H1 (cell line): ENCODE measurements around the gene CAPN7. TPM values are rescaled to one million over a fixed set of nuclear protein-coding genes. Genes with fewer than 3 reads are reported as not detected.

ENCODE experiments used
- KDM4A ChIP-seq: IDR thresholded peaks from one replicate; pipeline ENCODE4 v1.7.1; 2012; ENCODE audit warnings: low read depth, mild to moderate bottlenecking, moderate library complexity, low read length, inconsistent platforms; ENCODE audit not compliant: severe bottlenecking
- SRF ChIP-seq: IDR thresholded peaks from 2 replicates; pipeline ENCODE4 v1.6.1; 2011; ENCODE audit warnings: mild to moderate bottlenecking, low read depth, low read length, moderate library complexity
- polyA plus RNA-seq, 7 experiments: library from polyadenylated mRNA; depleted of rRNA in 3 of 7; stranded (reverse) in 5 of 7; unstranded in 2 of 7; fragments of >200 nt in 5 of 7; fragments of 200-250 nt in 2 of 7; gene quantifications; 1 replicate in 5 of 7; 2 replicates in 1 of 7; 4 replicates in 1 of 7; pipeline versions ENCODE4 v1.2.1 to v1.2.3, GENCODE V29; 2011 to 2013; ENCODE audit warnings: missing spikeins in 2 of 7, mixed read lengths in 2 of 7
- total RNA-seq: library from RNA; stranded (reverse); fragmentation: NEBNext Ultra II Directional; extraction: Animal tissue kit (Norgen Biotek cat#: 25700); gene quantifications from 2 replicates; pipeline ENCODE4 v1.2.1, GENCODE V29; 2021

CAPN7 gene
- total and polyA plus RNA-seq, 2 of the 8 experiments (the other 6 are each of a cell fraction or from before 2014, with no cell fraction given) = 5.3 to 13.2 TPM

- TF ChIP-seq SRF = no peak
- peak; percentile 11 for TF ChIP-seq KDM4A
These were observed 873 bp downstream of the CAPN7 start (continued) for GRCh38 chr3:15206662-15207576.
